Measurements from ENCODE around the gene ATP1B3.

ATP1B3 gene

GRCh38 chr3:141913150-141913811, 36.8 kb downstream of the ATP1B3 start:
- TF ChIP-seq GATA2 (IDR thresholded peaks at IDR 0.05; ENCODE audit: low read depth, low read length) (no peak), GATA3 (IDR thresholded peaks at IDR 0.05; ENCODE audit: low read depth, low read length) (no peak)

GRCh38 chr3:141914311-141914710, 37.9 kb downstream of the ATP1B3 start:
- TF ChIP-seq GATA3 (IDR thresholded peaks at IDR 0.05; ENCODE audit: low read depth, low read length) = no peak
- no peak for TF ChIP-seq GATA2 (IDR thresholded peaks at IDR 0.05; ENCODE audit: low read depth, low read length)

GRCh38 chr3:141915016-141915415, 38.6 kb downstream of the ATP1B3 start:
- TF ChIP-seq GATA2 (IDR thresholded peaks at IDR 0.05; ENCODE audit: low read depth, low read length) (no peak), GATA3 (IDR thresholded peaks at IDR 0.05; ENCODE audit: low read depth, low read length) (no peak)

- no peak for TF ChIP-seq GATA2 (IDR thresholded peaks at IDR 0.05; ENCODE audit: low read depth, low read length)
- TF ChIP-seq GATA3 (IDR thresholded peaks at IDR 0.05; ENCODE audit: low read depth, low read length) = no peak
Observed at GRCh38 chr3:141915766-141916165, 39.3 kb downstream of the ATP1B3 start.

GRCh38 chr3:141920701-141921100, 44.3 kb downstream of the ATP1B3 start:
- TF ChIP-seq GATA2 (IDR thresholded peaks at IDR 0.05; ENCODE audit: low read depth, low read length) = no peak
- no peak for TF ChIP-seq GATA3 (IDR thresholded peaks at IDR 0.05; ENCODE audit: low read depth, low read length)

- no peak for TF ChIP-seq GATA3 (IDR thresholded peaks at IDR 0.05; ENCODE audit: low read depth, low read length)
- no peak for TF ChIP-seq GATA2 (IDR thresholded peaks at IDR 0.05; ENCODE audit: low read depth, low read length)
Observed at GRCh38 chr3:141921316-141921715, 44.9 kb downstream of the ATP1B3 start.

- no peak for TF ChIP-seq GATA3 (IDR thresholded peaks at IDR 0.05; ENCODE audit: low read depth, low read length)
Observed at GRCh38 chr3:141926929-141927328, 50.5 kb downstream of the ATP1B3 start.

- TF ChIP-seq GATA3 (IDR thresholded peaks at IDR 0.05; ENCODE audit: low read depth, low read length) (no peak), GATA2 (IDR thresholded peaks at IDR 0.05; ENCODE audit: low read depth, low read length) (no peak)
Observed at GRCh38 chr3:141928631-141929270, 52.3 kb downstream of the ATP1B3 start.

- TF ChIP-seq GATA3 (IDR thresholded peaks at IDR 0.05; ENCODE audit: low read depth, low read length) = no peak
Observed at GRCh38 chr3:141929341-141929995, 53.0 kb downstream of the ATP1B3 start.

- TF ChIP-seq GATA3 (IDR thresholded peaks at IDR 0.05; ENCODE audit: low read depth, low read length) = no peak
- no peak for TF ChIP-seq GATA2 (IDR thresholded peaks at IDR 0.05; ENCODE audit: low read depth, low read length)
Observed at GRCh38 chr3:141930801-141931200, 54.4 kb downstream of the ATP1B3 start.

GRCh38 chr3:141933421-141934300, 57.2 kb downstream of the ATP1B3 start:
- TF ChIP-seq GATA3 (IDR thresholded peaks at IDR 0.05; ENCODE audit: low read depth, low read length) = no peak
- no peak for TF ChIP-seq GATA2 (IDR thresholded peaks at IDR 0.05; ENCODE audit: low read depth, low read length)

- TF ChIP-seq GATA2 (IDR thresholded peaks at IDR 0.05; ENCODE audit: low read depth, low read length) (no peak), GATA3 (IDR thresholded peaks at IDR 0.05; ENCODE audit: low read depth, low read length) (no peak)
Observed at GRCh38 chr3:141934354-141934753, 57.9 kb downstream of the ATP1B3 start.

GRCh38 chr3:141938011-141938500, 61.6 kb downstream of the ATP1B3 start:
- TF ChIP-seq GATA3 (IDR thresholded peaks at IDR 0.05; ENCODE audit: low read depth, low read length) (no peak), GATA2 (IDR thresholded peaks at IDR 0.05; ENCODE audit: low read depth, low read length) (no peak)

- TF ChIP-seq GATA2 (IDR thresholded peaks at IDR 0.05; ENCODE audit: low read depth, low read length) = no peak
Observed at GRCh38 chr3:141939759-141940158, 63.3 kb downstream of the ATP1B3 start.

All from SH-SY5Y (cell line).